ENCODE measurements around the gene HPD.

GRCh38 chr12:121801595-121802484, 56.8 kb downstream of the HPD start:
- TF ChIP-seq, protein P1, sequence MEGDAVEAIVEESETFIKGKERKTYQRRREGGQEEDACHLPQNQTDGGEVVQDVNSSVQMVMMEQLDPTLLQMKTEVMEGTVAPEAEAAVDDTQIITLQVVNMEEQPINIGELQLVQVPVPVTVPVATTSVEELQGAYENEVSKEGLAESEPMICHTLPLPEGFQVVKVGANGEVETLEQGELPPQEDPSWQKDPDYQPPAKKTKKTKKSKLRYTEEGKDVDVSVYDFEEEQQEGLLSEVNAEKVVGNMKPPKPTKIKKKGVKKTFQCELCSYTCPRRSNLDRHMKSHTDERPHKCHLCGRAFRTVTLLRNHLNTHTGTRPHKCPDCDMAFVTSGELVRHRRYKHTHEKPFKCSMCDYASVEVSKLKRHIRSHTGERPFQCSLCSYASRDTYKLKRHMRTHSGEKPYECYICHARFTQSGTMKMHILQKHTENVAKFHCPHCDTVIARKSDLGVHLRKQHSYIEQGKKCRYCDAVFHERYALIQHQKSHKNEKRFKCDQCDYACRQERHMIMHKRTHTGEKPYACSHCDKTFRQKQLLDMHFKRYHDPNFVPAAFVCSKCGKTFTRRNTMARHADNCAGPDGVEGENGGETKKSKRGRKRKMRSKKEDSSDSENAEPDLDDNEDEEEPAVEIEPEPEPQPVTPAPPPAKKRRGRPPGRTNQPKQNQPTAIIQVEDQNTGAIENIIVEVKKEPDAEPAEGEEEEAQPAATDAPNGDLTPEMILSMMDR (IDR thresholded peaks at IDR 0.05): no peak
- TF ChIP-seq POLR2A (IDR thresholded peaks at IDR 0.05): peak in 1 of 2 donors; percentile 7

All from uterus (tissue), 2 donors.